HFF-Myc (cell line): ENCODE measurements around the gene NUP58.
A peak's percentile ranks its signal among the peaks of the same experiment; 100 is the strongest.
"Not testable (repeated sequence)": the region's sequence is repeated elsewhere in the genome, so short reads cannot be mapped to it uniquely, and the experiment has no call there.

Experiments
- DNase-seq: peaks from one replicate; pipeline ENCODE4 v3.0.0-alpha.2; 2011; ENCODE audit warnings: low read depth; ENCODE audit errors: extremely low read depth
- H3K4me3 ChIP-seq: replicated peaks from 2 replicates; pipeline ENCODE4 v1.5.1; 2011; ENCODE audit warnings: low read depth, mild to moderate bottlenecking, control low read depth, low read length
- CTCF ChIP-seq: IDR thresholded peaks from 2 replicates; pipeline ENCODE4 v1.5.1; 2012; ENCODE audit warnings: mild to moderate bottlenecking, low read depth, low read length, control low read depth; ENCODE audit errors: missing control alignments

The NUP58 gene

DNA sequence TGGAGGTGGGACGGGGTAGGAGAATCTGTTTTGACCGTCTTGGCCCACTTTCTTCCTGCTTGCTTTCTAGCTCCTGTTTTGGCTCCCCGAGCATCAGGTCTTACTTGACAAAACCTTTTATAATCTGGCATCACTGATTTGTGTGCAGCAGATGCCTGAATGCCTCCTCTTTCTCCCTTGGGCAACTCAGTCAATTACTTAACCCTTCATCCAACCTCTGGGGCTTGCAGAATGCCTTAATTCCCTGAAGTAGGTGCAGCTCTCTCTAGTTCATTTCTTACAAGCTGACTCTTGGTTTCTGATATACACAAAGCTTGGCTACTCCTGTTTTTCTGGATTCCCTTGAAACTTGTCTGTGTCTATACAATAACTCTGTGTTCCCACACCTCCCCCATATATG, 5.7 kb upstream of the NUP58 start:
- no peak overlapping the region for H3K4me3 ChIP-seq
- DNase-seq, result no peak
- no peak for TF ChIP-seq CTCF

DNA sequence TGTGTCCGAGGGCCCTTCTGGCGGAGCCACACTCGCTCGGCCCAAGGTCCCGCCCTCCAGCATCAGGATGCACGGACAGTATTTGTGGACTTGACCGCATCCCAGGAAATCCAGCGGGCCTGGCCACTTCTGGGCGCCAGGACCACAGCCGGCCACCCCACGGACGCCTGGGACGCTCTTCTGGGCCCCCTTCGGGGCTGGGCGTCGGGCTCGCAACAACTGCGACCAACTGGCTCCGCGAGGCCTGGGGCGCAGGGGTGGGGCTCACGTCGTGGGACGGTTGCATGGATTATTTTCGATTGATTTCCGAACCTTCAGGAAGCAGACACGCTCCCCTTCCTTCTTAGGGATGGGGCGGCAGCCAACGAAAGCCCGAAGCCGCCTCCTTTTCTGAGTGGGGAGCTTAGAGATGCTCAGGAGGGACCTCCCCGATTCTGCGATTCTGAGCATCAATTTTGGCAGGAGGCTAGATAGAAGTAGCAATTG, 521 bp upstream of the NUP58 start:
- H3K4me3 ChIP-seq, result peak overlapping the region; percentile 95
- no peak for TF ChIP-seq CTCF
- no peak for DNase-seq

- DNase-seq, result no peak
- peak overlapping the region; percentile 95 for H3K4me3 ChIP-seq
- TF ChIP-seq CTCF, result no peak
Measured at GRCh38 chr13:25302121-25302520, 696 bp downstream of the NUP58 start.

DNA sequence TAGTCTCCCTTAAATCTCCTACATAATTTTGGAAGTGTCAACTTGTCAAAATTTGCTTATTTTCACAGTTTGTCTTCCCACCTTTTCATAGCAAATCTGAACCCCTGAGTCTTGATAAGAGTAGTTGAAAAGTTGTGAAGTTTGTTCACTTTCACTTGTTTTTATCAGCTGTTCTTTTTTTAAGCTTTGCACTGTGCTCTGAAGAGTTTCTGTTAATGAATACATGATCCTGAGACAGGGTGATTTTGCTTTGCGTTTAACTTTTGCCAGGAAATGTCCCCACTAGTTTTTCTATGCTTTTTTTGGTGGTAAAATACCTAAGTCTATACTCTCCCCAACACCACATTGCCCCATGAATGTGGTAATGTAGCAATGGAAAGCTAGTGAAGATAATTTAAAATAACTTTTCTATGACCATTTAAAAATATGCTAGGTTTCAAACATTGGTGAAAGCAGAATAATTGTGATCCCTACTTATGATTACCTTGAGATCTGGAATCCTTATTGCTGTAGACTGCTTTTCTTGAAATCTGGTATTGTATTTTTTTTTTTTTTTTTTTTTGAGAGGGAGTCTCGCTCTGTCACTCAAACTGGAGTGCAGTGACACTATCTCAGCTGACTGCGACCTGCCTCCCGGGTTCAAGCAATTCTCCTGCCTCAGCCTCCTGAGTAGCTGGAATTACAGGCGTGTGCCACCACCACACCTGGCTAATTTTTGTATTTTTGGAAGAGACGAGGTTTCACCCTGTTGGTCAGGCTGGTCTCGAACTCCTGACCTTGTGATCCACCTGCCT, 5.4 kb downstream of the NUP58 start:
- TF ChIP-seq CTCF, result no peak
- DNase-seq, result no peak
- no peak overlapping the region for H3K4me3 ChIP-seq

DNA sequence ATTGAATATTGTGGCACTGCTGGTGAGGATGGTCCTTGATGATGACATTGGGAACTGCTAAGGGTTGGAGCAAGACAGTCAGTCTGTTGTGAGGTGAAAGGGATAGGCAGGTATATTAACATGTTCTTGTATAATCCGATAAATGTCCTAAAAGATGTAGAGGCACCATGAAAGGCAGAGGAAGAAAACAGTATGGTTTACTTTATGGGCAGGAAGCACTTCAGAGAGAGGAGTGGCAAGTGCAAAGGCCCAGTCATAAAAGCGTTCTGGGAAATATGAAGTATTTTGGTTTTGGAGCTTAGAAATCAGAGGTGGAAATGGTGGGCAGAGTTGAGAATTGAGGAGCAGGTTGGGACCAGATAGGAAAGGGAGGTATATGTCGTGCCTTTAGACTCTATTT, 9.5 kb downstream of the NUP58 start:
- H3K4me3 ChIP-seq, result no peak overlapping the region
- no peak for DNase-seq
- TF ChIP-seq CTCF, result no peak

DNA sequence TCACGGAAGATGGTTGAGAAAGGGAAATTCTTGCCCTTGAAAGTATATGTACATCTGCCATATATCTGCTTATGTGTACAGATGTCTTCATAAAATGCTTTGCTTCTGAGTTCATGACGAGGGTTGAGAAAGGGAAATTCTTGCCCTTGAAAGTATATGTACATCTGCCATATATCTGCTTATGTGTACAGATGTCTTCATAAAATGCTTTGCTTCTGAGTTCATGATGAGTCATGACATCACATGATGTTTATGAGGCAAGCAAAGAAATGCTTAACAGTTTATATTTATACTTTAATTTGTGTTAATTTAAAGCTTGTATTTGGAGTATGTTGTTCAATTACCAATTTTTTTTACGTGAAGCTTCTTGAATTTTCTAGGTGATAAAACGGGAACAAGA, 17.5 kb downstream of the NUP58 start:
- H3K4me3 ChIP-seq, DNase-seq: not testable (repeated sequence)

- no peak overlapping the region for H3K4me3 ChIP-seq
- no peak for TF ChIP-seq CTCF
- no peak for DNase-seq
Measured at GRCh38 chr13:25319771-25320170, 18.3 kb downstream of the NUP58 start.
